Fibroblast of lung (primary cell): ENCODE results near the gene WDFY1. TPM values are rescaled to one million over a fixed set of nuclear protein-coding genes. Genes with fewer than 3 reads are reported as not detected.

Experiments used
- DNase-seq, 2 donors: peaks; one replicate each; pipeline versions ENCODE4 v3.0.0 to v3.0.0-alpha.2; 2010; ENCODE audit warnings: low read depth in 2 of 2
- H2AFZ ChIP-seq: 2 replicates; pipeline ENCODE4 v1.5.1; 2012; ENCODE audit warnings: low read length, control low read depth, inconsistent platforms
- H3K27ac ChIP-seq: 2 replicates; pipeline ENCODE4 v1.5.1; 2011; ENCODE audit warnings: low read length, control low read depth; ENCODE audit not compliant: insufficient read depth
- H3K27me3 ChIP-seq: 2 replicates; pipeline ENCODE4 v1.5.1; 2011; ENCODE audit warnings: mild to moderate bottlenecking, low read length; ENCODE audit not compliant: control insufficient read depth, insufficient read depth
- H3K36me3 ChIP-seq: 2 replicates; pipeline ENCODE4 v1.5.1; 2011; ENCODE audit warnings: low read length; ENCODE audit not compliant: control insufficient read depth, insufficient read depth
- H3K4me1 ChIP-seq: 2 replicates; pipeline ENCODE4 v1.5.1; 2011; ENCODE audit warnings: low read length; ENCODE audit not compliant: control insufficient read depth, insufficient read depth; ENCODE audit errors: extremely low read depth
- H3K4me2 ChIP-seq: 2 replicates; pipeline ENCODE4 v1.5.1; 2011; ENCODE audit warnings: low read length, control low read depth; ENCODE audit not compliant: insufficient read depth; ENCODE audit errors: extremely low read depth
- H3K4me3 ChIP-seq, 4 experiments: fragments of 200-600 bp in 1 of 4; sonication (generic) in 1 of 4; replicated peaks in 1 of 4; 2 replicates each; pipeline ENCODE4 v1.5.1; 2011 to 2016; ENCODE audit warnings: low read length in 4 of 4, low read depth in 3 of 4, mild to moderate bottlenecking in 3 of 4, control low read depth in 2 of 4, inconsistent platforms in 1 of 4, mixed read lengths in 1 of 4; ENCODE audit not compliant: insufficient read depth in 1 of 4; ENCODE audit errors: control extremely low read depth in 1 of 4
- H3K79me2 ChIP-seq: 2 replicates; pipeline ENCODE4 v1.5.1; 2012; ENCODE audit warnings: mild to moderate bottlenecking, low read length, inconsistent platforms; ENCODE audit not compliant: control insufficient read depth, insufficient read depth
- H3K9ac ChIP-seq: 2 replicates; pipeline ENCODE4 v1.5.1; 2011; ENCODE audit warnings: mild to moderate bottlenecking, low read length, control low read depth; ENCODE audit not compliant: insufficient read depth
- H3K9me3 ChIP-seq: 2 replicates; pipeline ENCODE4 v1.5.1; 2012; ENCODE audit warnings: low read depth, low read length; ENCODE audit not compliant: control insufficient read depth, insufficient read depth
- H4K20me1 ChIP-seq: 2 replicates; pipeline ENCODE4 v1.5.1; 2011; ENCODE audit warnings: low read length; ENCODE audit not compliant: control insufficient read depth, insufficient read depth; ENCODE audit errors: extremely low read depth
- EZH2 ChIP-seq: IDR thresholded peaks from 2 replicates; pipeline ENCODE4 v1.5.1; 2012; ENCODE audit warnings: low read length, control low read depth, mild to moderate bottlenecking; ENCODE audit errors: missing control alignments
- polyA plus RNA-seq, 2 donors: library from polyadenylated mRNA; depleted of rRNA in 1 of 2; stranded (reverse) in 1 of 2; unstranded in 1 of 2; fragments of >200 nt; gene quantifications; 2 replicates each; pipeline ENCODE4 v1.2.1, GENCODE V29; 2011 to 2012; ENCODE audit warnings: missing spikeins in 1 of 2
- total RNA-seq: library from RNA; depleted of rRNA; stranded (reverse); fragments of >200 nt; gene quantifications from 2 replicates; pipeline ENCODE4 v1.2.1, GENCODE V29; 2014
- TF ChIP-seq, protein P1 (sequence below), 2 donors: IDR thresholded peaks in 1 of 2; conservative IDR thresholded peaks in 1 of 2; 1 replicate in 1 of 2; 2 replicates in 1 of 2; pipeline ENCODE4 v1.5.1; 2011 to 2012; ENCODE audit warnings: low read length in 2 of 2, control low read depth in 1 of 2, inconsistent platforms in 1 of 2, low read depth in 1 of 2, mild to moderate bottlenecking in 1 of 2

The WDFY1 gene
- total and polyA plus RNA-seq, 2 donors (not counting 1 experiment from before 2014, with no cell fraction given), result 79.1 to 156 TPM

DNA sequence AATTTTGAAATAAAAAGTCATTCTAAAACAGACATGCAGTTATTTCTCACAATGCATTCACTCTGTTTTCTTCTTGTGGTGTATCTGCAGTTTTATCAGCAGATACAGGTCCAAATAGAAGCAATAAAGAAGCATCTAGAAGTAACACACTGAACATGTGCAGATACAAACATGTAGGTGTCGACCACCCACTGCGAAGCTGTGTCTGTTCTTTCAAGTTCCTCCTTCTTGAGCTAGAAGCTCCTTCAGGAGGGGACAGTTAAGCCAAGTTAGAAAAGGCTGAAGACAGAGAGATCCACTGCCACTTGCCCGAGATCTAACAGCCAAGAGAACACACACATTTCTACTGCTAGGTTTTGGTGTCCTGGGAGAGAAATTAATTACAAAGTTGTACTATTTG lies 30.1 kb downstream of the WDFY1 start:
- Histone ChIP-seq H4K20me1 (peaks cover 1% of the 10 kb centered on the region), H3K79me2 (peaks cover 28% of the 10 kb centered on the region), H3K27me3 (no peaks in the 10 kb centered on the region), H3K27ac (no peak overlapping the region), H3K4me3 (no peak overlapping the region), H3K4me2 (no peak overlapping the region), H3K4me1 (peaks cover 4% of the 10 kb centered on the region), H3K36me3 (peaks cover 4% of the 10 kb centered on the region), H2AFZ (no peak overlapping the region), H3K9me3 (no peaks in the 10 kb centered on the region), H3K9ac (no peak overlapping the region)
- DNase-seq, result no peak
- TF ChIP-seq, protein P1, sequence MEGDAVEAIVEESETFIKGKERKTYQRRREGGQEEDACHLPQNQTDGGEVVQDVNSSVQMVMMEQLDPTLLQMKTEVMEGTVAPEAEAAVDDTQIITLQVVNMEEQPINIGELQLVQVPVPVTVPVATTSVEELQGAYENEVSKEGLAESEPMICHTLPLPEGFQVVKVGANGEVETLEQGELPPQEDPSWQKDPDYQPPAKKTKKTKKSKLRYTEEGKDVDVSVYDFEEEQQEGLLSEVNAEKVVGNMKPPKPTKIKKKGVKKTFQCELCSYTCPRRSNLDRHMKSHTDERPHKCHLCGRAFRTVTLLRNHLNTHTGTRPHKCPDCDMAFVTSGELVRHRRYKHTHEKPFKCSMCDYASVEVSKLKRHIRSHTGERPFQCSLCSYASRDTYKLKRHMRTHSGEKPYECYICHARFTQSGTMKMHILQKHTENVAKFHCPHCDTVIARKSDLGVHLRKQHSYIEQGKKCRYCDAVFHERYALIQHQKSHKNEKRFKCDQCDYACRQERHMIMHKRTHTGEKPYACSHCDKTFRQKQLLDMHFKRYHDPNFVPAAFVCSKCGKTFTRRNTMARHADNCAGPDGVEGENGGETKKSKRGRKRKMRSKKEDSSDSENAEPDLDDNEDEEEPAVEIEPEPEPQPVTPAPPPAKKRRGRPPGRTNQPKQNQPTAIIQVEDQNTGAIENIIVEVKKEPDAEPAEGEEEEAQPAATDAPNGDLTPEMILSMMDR (conservative IDR thresholded peaks at IDR 0.05 in 1 of 2, IDR thresholded peaks at IDR 0.05 in 1 of 2; ENCODE audit: low read depth in 1 of 2, low read length in 2 of 2), result no peak
- no peak for TF ChIP-seq EZH2

DNA sequence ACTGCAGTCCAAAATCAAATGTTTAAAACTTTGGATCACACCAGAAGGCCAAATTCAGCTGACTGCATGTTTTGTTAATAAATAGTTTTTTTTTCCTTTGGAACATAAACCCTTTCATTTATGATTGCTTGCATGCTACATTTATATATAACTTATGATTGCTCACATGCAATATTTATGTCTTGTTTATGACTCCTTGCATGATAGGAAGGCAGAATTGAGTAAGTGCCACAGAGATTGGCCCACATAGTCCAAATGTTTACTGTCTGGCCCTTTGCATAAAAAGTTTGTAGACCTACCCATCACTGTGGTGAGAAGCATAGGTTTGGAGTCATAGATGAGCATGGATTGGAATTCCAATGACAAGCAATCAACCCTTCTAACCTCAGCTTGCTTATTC lies 30.8 kb downstream of the WDFY1 start:
- Histone ChIP-seq H4K20me1 (peaks cover 1% of the 10 kb centered on the region), H3K79me2 (peaks cover 26% of the 10 kb centered on the region), H3K4me3 (no peak overlapping the region), H3K9me3 (no peaks in the 10 kb centered on the region), H3K27ac (peak overlapping the region; percentile 15), H3K36me3 (peaks cover 4% of the 10 kb centered on the region), H3K9ac (no peak overlapping the region), H3K27me3 (no peaks in the 10 kb centered on the region), H2AFZ (no peak overlapping the region), H3K4me2 (peak overlapping the region; percentile 19), H3K4me1 (peaks cover 6% of the 10 kb centered on the region)
- TF ChIP-seq, protein P1 (conservative IDR thresholded peaks at IDR 0.05 in 1 of 2, IDR thresholded peaks at IDR 0.05 in 1 of 2; ENCODE audit: low read depth in 1 of 2, low read length in 2 of 2), result no peak
- no peak for TF ChIP-seq EZH2
- peak in 1 of 2 donors; percentile 63 for DNase-seq

DNA sequence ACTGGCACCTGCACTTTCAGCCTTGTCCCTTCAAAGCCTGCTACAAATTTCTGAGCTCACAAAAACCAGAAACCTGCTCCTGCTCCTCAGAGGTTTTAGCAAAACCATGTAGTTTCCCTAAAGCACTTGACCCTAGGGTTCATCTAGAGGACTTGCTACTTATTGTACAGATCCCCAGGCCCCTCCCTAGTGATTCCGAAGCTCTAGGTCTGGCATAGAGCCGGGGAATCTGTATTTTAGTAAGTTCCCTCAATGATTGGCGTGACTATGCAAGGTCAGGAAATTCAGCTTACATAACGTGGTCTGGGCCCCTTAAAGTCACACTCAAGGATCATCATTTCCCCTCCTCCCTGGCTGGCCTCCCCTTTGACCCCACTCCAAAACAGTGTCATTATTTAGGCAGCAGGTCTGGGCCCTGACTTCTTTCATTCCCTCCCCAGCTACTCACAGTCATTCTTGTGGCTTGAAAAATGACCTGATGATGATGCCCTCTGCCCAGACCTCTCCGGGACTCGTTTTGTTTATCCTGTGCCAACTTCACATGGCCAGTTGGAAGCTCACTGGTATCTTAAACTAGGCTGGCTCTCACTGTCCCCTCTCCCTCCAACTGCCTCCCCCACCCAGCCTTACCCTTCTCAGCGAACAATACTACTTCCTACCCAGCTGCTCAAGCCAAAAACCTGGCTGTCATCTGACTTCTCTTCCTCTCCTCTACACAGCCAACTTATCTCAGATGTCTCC lies 36.0 kb downstream of the WDFY1 start:
- no peaks in the 10 kb centered on the region for H4K20me1 ChIP-seq
- TF ChIP-seq, protein P1 (conservative IDR thresholded peaks at IDR 0.05 in 1 of 2, IDR thresholded peaks at IDR 0.05 in 1 of 2; ENCODE audit: low read depth in 1 of 2, low read length in 2 of 2), result no peak
- no peak for TF ChIP-seq EZH2
- no peak for DNase-seq
- H3K36me3 ChIP-seq, result no peaks in the 10 kb centered on the region
- H3K4me3 ChIP-seq, result no peak overlapping the region
- no peak overlapping the region for H2AFZ ChIP-seq
- H3K4me1 ChIP-seq, result peaks cover 3% of the 10 kb centered on the region
- H3K79me2 ChIP-seq, result peaks cover 32% of the 10 kb centered on the region
- no peaks in the 10 kb centered on the region for H3K27me3 ChIP-seq
- H3K27ac ChIP-seq, result no peak overlapping the region
- no peak overlapping the region for H3K4me2 ChIP-seq
- H3K9me3 ChIP-seq, result no peaks in the 10 kb centered on the region
- H3K9ac ChIP-seq, result no peak overlapping the region
